ENCODE results near the gene TTC7B.

TTC7B gene

DNA sequence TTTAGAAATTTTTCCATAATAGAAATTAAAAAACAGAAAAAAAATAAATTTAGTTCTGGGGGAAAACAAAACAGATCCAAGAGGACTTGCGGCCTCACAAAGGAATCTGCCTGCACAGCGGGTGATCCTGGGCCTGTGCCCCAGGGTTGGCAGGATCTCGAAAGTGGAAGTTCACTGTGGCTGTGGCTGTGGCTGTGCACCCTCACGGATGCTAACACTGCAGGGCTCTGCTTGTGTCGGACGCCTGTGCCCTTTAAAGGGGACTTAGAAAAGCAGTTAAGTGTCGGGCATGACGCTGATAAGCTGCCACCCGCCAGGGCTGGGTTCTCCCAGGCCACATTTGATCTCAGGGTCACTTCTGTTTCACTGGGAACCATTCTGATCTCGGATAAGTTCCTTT is 209.1 kb downstream of the TTC7B start:
- H3K4ac ChIP-seq (ENCODE audit: low read depth, low read length) = no peak overlapping the region
- no peak overlapping the region for H2AFZ ChIP-seq (ENCODE audit: insufficient read depth, low read length, poor library complexity)
- H2BK120ac ChIP-seq (ENCODE audit: insufficient read depth, low read length, poor library complexity) = no peak overlapping the region
- H3K27me3 ChIP-seq (ENCODE audit: insufficient read depth, low read length) = no peaks in the 10 kb centered on the region
- no peak overlapping the region for H3K4me2 ChIP-seq (ENCODE audit: low read length)
- H3K9me3 ChIP-seq (ENCODE audit: insufficient read depth, low read depth, low read length) = peaks cover 2% of the 10 kb centered on the region
- H3K4me3 ChIP-seq (ENCODE audit: low read depth, low read length) = no peak overlapping the region
- no peak overlapping the region for H2AK5ac ChIP-seq (ENCODE audit: low read length)
- H4K12ac ChIP-seq (ENCODE audit: low read depth, low read length) = no peak overlapping the region
- WGBS (ENCODE audit: extremely low coverage, insufficient coverage, insufficient read length) = no CpG with 5 or more reads among the region's 10 CpGs
- no peaks in the 10 kb centered on the region for H3K79me1 ChIP-seq (ENCODE audit: low read length)
- H3K36me3 ChIP-seq (ENCODE audit: control insufficient read depth in 1 of 2, insufficient read depth in 2 of 2, low read length in 2 of 2) = peaks cover 8 to 13% of the 10 kb centered on the region in 2 experiments
- no peak overlapping the region for H3K18ac ChIP-seq (ENCODE audit: low read length)
- H3K27ac ChIP-seq (ENCODE audit: low read depth, low read length) = no peak overlapping the region
- H2BK12ac ChIP-seq (ENCODE audit: low read length) = no peak overlapping the region
- H2BK5ac ChIP-seq (ENCODE audit: low read depth, low read length, poor library complexity) = no peak overlapping the region
- H3K79me2 ChIP-seq (ENCODE audit: control insufficient read depth, insufficient read depth, low read length, poor library complexity) = no peaks in the 10 kb centered on the region
- no peak for DNase-seq
- H4K8ac ChIP-seq (ENCODE audit: low read depth, low read length) = no peak overlapping the region
- H3K23ac ChIP-seq (ENCODE audit: low read length) = no peak overlapping the region
- H3K9ac ChIP-seq (ENCODE audit: low read length) = no peak overlapping the region
- no peak overlapping the region for H4K91ac ChIP-seq (ENCODE audit: low read depth, low read length)
- no peak overlapping the region for H3K14ac ChIP-seq (ENCODE audit: low read length)
- no peaks in the 10 kb centered on the region for H3K4me1 ChIP-seq (ENCODE audit: control insufficient read depth in 1 of 2, insufficient read depth in 2 of 2, low read length in 2 of 2)

DNA sequence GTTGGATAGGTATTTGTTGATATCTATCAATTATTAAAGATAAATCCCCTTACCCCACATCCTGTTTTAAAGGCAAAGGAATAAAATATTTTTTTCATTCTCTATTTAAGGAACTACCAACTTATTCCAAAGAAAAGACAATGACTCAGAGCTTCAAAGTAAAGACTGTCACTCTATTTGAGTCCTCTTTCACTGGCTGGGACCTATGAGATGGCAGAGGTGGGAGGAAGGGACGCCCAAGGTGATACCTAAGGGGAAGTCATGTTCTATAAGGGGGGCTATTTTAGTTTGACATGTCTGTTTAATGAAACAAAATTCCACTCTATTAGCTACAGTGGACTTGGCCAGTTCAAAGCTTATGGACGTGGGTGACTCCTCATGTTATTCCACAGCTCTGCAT is 209.8 kb downstream of the TTC7B start:
- Histone ChIP-seq H4K8ac (ENCODE audit: low read depth, low read length) (no peak overlapping the region), H3K9me3 (ENCODE audit: insufficient read depth, low read depth, low read length) (peaks cover 2% of the 10 kb centered on the region), H4K12ac (ENCODE audit: low read depth, low read length) (no peak overlapping the region), H3K4me1 (ENCODE audit: control insufficient read depth in 1 of 2, insufficient read depth in 2 of 2, low read length in 2 of 2) (no peaks in the 10 kb centered on the region), H3K14ac (ENCODE audit: low read length) (no peak overlapping the region), H3K4ac (ENCODE audit: low read depth, low read length) (no peak overlapping the region), H2BK120ac (ENCODE audit: insufficient read depth, low read length, poor library complexity) (no peak overlapping the region), H2BK5ac (ENCODE audit: low read depth, low read length, poor library complexity) (no peak overlapping the region), H3K23ac (ENCODE audit: low read length) (no peak overlapping the region), H3K79me1 (ENCODE audit: low read length) (no peaks in the 10 kb centered on the region), H3K4me3 (ENCODE audit: low read depth, low read length) (no peak overlapping the region), H3K27ac (ENCODE audit: low read depth, low read length) (no peak overlapping the region), H3K9ac (ENCODE audit: low read length) (no peak overlapping the region), H4K91ac (ENCODE audit: low read depth, low read length) (no peak overlapping the region), H2AK5ac (ENCODE audit: low read length) (no peak overlapping the region), H3K18ac (ENCODE audit: low read length) (no peak overlapping the region), H3K27me3 (ENCODE audit: insufficient read depth, low read length) (no peaks in the 10 kb centered on the region), H3K36me3 (ENCODE audit: control insufficient read depth in 1 of 2, insufficient read depth in 2 of 2, low read length in 2 of 2) (peaks cover 8 to 13% of the 10 kb centered on the region in 2 experiments), H3K4me2 (ENCODE audit: low read length) (no peak overlapping the region), H2BK12ac (ENCODE audit: low read length) (no peak overlapping the region), H3K79me2 (ENCODE audit: control insufficient read depth, insufficient read depth, low read length, poor library complexity) (no peaks in the 10 kb centered on the region), H2AFZ (ENCODE audit: insufficient read depth, low read length, poor library complexity) (no peak overlapping the region)
- DNase-seq = no peak
- WGBS (ENCODE audit: extremely low coverage, insufficient coverage, insufficient read length) = no CpG with 5 or more reads among the region's 2 CpGs

DNA sequence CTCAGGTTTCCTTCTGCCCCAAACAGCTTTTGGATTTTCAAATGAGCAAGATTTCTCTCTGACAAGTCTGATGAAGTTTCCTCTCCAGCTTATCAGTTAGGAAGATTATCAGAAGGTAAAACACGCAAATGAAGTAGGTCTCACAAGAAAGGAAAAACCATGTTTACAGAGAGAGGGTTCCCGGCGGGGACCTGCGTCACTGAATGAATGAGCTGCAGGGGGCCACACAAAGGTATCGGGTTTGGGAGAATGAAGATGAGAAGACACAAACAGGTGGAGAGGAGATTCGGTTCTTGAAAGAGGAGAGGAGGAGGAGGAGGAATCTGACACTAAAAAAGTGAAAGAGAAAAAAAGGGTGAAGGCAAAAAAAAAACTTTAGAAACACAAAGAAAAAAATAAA is 210.8 kb downstream of the TTC7B start:
- Histone ChIP-seq H3K4me1 (ENCODE audit: control insufficient read depth in 1 of 2, insufficient read depth in 2 of 2, low read length in 2 of 2) (no peaks in the 10 kb centered on the region), H3K9ac (ENCODE audit: low read length) (no peak overlapping the region), H3K4me3 (ENCODE audit: low read depth, low read length) (no peak overlapping the region), H3K27ac (ENCODE audit: low read depth, low read length) (no peak overlapping the region), H4K12ac (ENCODE audit: low read depth, low read length) (no peak overlapping the region), H3K79me2 (ENCODE audit: control insufficient read depth, insufficient read depth, low read length, poor library complexity) (no peaks in the 10 kb centered on the region), H2BK5ac (ENCODE audit: low read depth, low read length, poor library complexity) (no peak overlapping the region), H3K27me3 (ENCODE audit: insufficient read depth, low read length) (no peaks in the 10 kb centered on the region), H3K36me3 (ENCODE audit: control insufficient read depth in 1 of 2, insufficient read depth in 2 of 2, low read length in 2 of 2) (peaks cover 11 to 17% of the 10 kb centered on the region in 2 experiments), H3K4me2 (ENCODE audit: low read length) (no peak overlapping the region), H2AK5ac (ENCODE audit: low read length) (no peak overlapping the region), H3K4ac (ENCODE audit: low read depth, low read length) (no peak overlapping the region), H3K23ac (ENCODE audit: low read length) (no peak overlapping the region), H3K79me1 (ENCODE audit: low read length) (no peaks in the 10 kb centered on the region), H2BK120ac (ENCODE audit: insufficient read depth, low read length, poor library complexity) (no peak overlapping the region), H2AFZ (ENCODE audit: insufficient read depth, low read length, poor library complexity) (no peak overlapping the region), H4K8ac (ENCODE audit: low read depth, low read length) (no peak overlapping the region), H3K9me3 (ENCODE audit: insufficient read depth, low read depth, low read length) (peaks cover 2% of the 10 kb centered on the region), H2BK12ac (ENCODE audit: low read length) (no peak overlapping the region), H3K14ac (ENCODE audit: low read length) (no peak overlapping the region), H4K91ac (ENCODE audit: low read depth, low read length) (no peak overlapping the region), H3K18ac (ENCODE audit: low read length) (no peak overlapping the region)
- DNase-seq = no peak
- no CpG with 5 or more reads among the region's 6 CpGs for WGBS (ENCODE audit: extremely low coverage, insufficient coverage, insufficient read length)

DNA sequence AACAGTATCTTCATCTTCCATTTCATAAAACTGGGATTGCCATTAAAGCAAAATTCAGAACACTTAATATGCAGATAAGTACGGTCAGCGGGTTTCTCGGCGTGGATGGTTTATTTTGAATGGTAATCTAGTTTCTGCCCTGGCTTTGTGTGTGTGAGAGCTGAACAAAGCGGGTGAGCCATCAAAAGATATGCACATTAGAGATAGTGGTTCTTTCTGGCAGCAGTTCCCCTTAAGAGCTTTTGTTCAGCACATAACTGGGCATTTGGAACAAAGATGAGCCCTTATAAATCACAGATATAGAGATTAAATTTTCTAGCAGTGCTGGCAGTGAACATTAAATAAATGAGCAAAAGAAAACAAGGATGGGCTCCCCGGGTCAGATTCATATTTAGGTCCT is 211.9 kb downstream of the TTC7B start:
- no peak overlapping the region for H4K91ac ChIP-seq (ENCODE audit: low read depth, low read length)
- no peak overlapping the region for H3K4me3 ChIP-seq (ENCODE audit: low read depth, low read length)
- H3K4ac ChIP-seq (ENCODE audit: low read depth, low read length) = no peak overlapping the region
- H4K12ac ChIP-seq (ENCODE audit: low read depth, low read length) = no peak overlapping the region
- H3K79me2 ChIP-seq (ENCODE audit: control insufficient read depth, insufficient read depth, low read length, poor library complexity) = no peaks in the 10 kb centered on the region
- H2AFZ ChIP-seq (ENCODE audit: insufficient read depth, low read length, poor library complexity) = no peak overlapping the region
- H3K9me3 ChIP-seq (ENCODE audit: insufficient read depth, low read depth, low read length) = no peaks in the 10 kb centered on the region
- H4K8ac ChIP-seq (ENCODE audit: low read depth, low read length) = no peak overlapping the region
- no peaks in the 10 kb centered on the region for H3K4me1 ChIP-seq (ENCODE audit: control insufficient read depth in 1 of 2, insufficient read depth in 2 of 2, low read length in 2 of 2)
- no peak overlapping the region for H3K4me2 ChIP-seq (ENCODE audit: low read length)
- no peak overlapping the region for H3K27ac ChIP-seq (ENCODE audit: low read depth, low read length)
- no peaks in the 10 kb centered on the region for H3K27me3 ChIP-seq (ENCODE audit: insufficient read depth, low read length)
- H2BK5ac ChIP-seq (ENCODE audit: low read depth, low read length, poor library complexity) = no peak overlapping the region
- H2AK5ac ChIP-seq (ENCODE audit: low read length) = no peak overlapping the region
- WGBS (ENCODE audit: extremely low coverage, insufficient coverage, insufficient read length) = no CpG with 5 or more reads among the region's 6 CpGs
- no peak overlapping the region for H2BK12ac ChIP-seq (ENCODE audit: low read length)
- no peak overlapping the region for H2BK120ac ChIP-seq (ENCODE audit: insufficient read depth, low read length, poor library complexity)
- peaks cover 8 to 13% of the 10 kb centered on the region in 2 experiments for H3K36me3 ChIP-seq (ENCODE audit: control insufficient read depth in 1 of 2, insufficient read depth in 2 of 2, low read length in 2 of 2)
- no peak overlapping the region for H3K14ac ChIP-seq (ENCODE audit: low read length)
- no peak overlapping the region for H3K23ac ChIP-seq (ENCODE audit: low read length)
- DNase-seq = no peak
- no peak overlapping the region for H3K18ac ChIP-seq (ENCODE audit: low read length)
- H3K9ac ChIP-seq (ENCODE audit: low read length) = no peak overlapping the region
- H3K79me1 ChIP-seq (ENCODE audit: low read length) = no peaks in the 10 kb centered on the region

Measured in trophoblast cell (in vitro differentiated cells and primary cell).